HL-60/S4 treated with phorbol 12-myristate 13-acetate at 8.2 ng/mL for 4 days and 3 days (cell line): ENCODE results near the gene CD300C.
"Not testable (repeated sequence)": the region's sequence is repeated elsewhere in the genome, so short reads cannot be mapped to it uniquely, and the experiment has no call there.

Source experiments
- in situ Hi-C: fragments of 300-500 bp; cut with MboI; formaldehyde crosslinking; loops from 2 replicates; pipeline ENCODE4 v1.15.0; 2022; ENCODE audit warnings: low sequenced_read_pairs

The CD300C gene

GRCh38 chr17:74514632-74515334 is 31.1 kb downstream of the CD300C start:
- in situ Hi-C loops, result no loop called here

- in situ Hi-C loops, result no loop called here
These were observed 31.8 kb downstream of the CD300C start for GRCh38 chr17:74513987-74514631.

DNA sequence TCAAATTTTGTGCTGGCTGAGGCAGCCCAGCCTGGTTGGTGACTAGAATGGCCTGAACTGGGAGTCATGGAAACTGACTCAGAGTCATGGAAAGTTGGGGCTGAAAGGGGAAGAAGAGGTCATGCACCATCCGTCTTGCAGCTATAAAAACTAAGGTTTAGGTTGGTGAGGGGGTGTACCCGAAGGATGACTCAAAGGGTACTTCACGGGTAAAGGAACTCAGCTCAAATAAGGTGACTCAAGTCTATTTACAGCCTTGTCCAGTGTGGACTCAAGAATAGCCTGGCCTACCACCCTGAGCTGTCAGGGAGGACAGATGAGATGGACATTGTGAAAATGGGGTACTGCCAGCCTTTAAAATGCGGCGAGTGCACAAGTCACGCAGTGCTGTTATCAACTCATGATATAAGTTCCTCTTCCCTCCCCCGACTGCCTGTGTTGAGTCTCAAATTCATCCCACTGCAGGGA is 33.3 kb downstream of the CD300C start:
- in situ Hi-C loops, result no loop called here

DNA sequence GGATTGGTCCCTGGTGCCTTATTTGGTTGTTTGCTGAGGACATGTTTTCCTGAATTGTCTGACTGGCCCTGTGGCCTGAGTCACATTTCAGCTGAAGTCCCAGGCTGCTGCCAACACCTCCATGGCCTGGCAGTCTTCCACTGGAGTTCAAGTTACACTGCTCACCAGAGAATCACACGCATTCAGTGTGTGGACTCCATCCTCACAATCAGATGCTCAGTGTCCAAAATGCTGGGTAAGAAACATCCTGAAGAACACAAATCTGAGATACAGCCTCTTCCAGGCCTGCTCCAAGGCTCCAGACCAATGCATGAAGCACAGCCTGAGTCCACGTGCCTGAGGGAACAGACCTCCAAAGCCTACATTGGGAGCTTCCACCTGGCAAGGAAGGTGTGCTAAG is 33.9 kb downstream of the CD300C start:
- in situ Hi-C loops, result no loop called here

GRCh38 chr17:74508156-74508555 is 37.8 kb downstream of the CD300C start:
- in situ Hi-C loops, result no loop called here

GRCh38 chr17:74503949-74504348 is 42.0 kb downstream of the CD300C start:
- in situ Hi-C loops, result not testable (repeated sequence)

DNA sequence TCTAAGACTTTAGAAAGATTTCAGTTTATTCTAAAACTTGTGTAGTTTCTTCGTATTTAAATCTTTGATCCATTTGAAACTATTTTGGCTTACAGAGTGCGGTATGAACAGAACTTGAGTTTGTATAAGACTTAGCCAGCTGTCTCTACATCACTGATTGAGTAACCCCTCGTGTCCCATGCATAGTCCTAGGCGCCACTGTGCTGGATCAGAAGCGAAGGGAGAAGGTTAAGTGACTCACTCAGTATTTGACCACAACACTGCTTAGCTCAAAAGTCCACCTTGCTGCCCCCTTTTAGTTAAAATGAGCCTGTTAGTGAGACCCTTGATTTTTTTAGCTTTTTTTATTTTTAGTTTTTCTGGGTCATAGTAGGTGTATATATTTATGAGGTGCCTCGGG is 43.1 kb downstream of the CD300C start:
- in situ Hi-C loops, result no loop called here

DNA sequence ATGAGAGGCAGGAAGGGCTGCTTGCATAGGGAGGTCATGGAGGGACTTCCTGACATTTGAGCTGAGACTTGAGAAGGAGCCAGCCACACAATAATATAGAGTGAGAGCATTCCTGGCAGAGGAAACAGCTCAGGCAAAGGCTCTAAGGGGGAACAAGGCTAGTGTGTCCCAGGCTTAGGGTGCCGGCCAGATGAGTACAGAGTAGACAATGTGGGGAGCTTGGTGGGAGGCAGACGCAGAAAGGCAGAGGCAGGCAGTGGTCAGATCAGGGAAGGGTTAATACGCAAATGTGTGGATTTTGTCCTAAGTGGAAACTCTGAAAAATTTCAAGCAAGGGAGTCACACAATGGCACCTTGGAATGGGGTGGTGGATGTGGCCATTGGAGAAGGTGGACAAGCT is 45.9 kb downstream of the CD300C start:
- in situ Hi-C loops, result no loop called here

GRCh38 chr17:74497471-74497870 is 48.4 kb downstream of the CD300C start:
- in situ Hi-C loops, result no loop called here

DNA sequence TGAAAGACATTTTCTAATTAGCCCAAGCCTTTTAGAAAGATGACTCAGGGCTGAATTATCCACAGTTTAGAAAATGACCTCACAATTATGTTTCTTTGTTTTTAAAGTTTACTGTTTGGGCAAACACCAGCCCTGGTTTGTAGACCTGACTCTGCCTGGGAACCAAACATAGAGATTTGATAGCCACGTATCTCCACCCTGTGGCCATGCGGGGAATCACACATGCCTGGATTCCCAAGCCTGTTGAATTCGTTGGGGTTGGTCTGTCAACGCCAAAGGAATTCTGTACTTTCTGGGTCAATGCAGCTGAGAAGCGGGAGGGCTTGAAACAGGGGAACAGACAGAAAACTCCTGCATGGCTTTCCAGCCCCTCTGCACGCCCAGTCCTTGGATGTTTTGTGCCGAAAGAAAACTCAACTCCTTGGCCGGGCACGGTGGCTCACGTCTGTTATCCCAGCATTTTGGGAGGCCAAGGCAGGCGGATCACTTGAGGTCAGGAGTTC is 52.5 kb downstream of the CD300C start:
- in situ Hi-C loops, result no loop called here

DNA sequence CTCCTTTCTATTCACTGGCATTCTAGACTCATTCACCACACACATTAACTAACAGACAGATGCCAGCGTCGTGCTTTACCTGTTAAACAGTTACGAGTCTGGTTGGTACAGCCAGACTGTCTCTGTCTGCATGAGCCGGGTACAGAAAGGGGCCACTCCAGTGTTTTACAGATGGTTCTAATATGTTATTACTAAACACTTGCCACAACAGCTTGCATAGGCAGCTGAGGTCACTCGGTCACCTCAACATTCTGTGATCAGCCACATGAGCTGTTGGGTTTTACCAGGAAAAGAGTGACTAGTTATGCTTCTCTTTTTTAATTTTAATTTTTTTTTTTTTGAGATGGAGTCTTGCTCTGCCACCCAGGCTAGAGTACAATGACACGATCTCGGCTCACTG is 54.3 kb downstream of the CD300C start:
- in situ Hi-C loops, result no loop called here
